ENCODE data around the gene ABCD3.
"Not testable (repeated sequence)": the region's sequence is repeated elsewhere in the genome, so short reads cannot be mapped to it uniquely, and the experiment has no call there.

Gene ABCD3

DNA sequence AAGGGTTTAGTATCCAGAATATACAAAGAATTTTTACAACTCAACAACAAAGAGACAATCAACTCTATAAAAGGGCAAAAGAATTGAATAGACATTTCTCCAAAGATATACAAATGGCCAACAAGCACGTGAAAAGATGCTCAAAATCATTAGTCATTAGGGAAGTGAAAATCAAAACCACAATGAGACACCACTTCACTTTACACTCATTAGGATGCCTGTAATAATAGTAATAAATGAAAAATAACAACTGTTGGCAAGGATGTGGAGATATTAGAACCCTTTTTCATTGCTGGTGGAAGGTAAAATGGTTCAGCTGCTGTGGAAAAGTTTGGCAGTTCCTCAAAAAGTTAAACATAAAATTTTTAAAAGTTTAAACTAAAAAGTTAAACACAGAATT is 7.0 kb upstream of the ABCD3 start:
- in situ Hi-C loops (cut with MboI; ENCODE audit: low sequenced_read_pairs) = no loop called here

DNA sequence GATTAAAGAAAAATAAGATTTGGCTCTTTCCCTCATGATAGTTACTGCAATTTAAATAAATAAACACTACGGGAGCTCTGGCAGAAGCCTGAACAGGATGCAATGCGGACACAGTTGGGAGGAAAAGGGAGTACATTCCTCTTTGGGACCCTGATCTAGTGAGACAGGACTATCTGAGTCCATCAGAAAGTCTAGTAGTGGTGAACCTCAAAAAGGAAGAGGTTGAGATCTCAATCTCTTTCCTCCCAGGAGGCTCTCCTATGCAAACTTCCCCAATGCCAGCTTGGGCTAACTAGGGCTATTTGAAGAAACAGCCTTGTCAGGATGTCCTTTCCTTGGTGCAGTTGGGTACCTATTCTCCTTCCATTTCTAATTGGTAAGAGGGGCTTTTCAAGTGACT is 4.9 kb upstream of the ABCD3 start:
- in situ Hi-C loops (cut with MboI; ENCODE audit: low sequenced_read_pairs) = no loop called here

GRCh38 chr1:94416901-94417727 is 1.1 kb upstream of the ABCD3 start:
- in situ Hi-C loops (cut with MboI; ENCODE audit: low sequenced_read_pairs) = no loop called here

DNA sequence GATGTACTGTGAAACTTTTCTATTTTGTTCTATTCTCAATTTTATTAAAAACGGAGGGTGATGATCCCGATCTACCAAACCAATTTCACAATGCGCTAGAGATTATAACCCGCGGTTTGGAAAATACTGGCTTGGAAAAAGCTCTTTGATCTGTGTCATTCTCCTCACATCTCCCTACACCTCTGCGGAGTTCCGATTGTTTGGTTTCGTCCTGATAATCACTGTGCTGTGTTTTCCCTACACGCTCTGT is 536 bp upstream of the ABCD3 start:
- in situ Hi-C loops (cut with MboI; ENCODE audit: low sequenced_read_pairs) = no loop called here

GRCh38 chr1:94418664-94419655 is 771 bp downstream of the ABCD3 start:
- in situ Hi-C loops (cut with MboI; ENCODE audit: low sequenced_read_pairs) = no loop called here

- in situ Hi-C loops (cut with MboI; ENCODE audit: low sequenced_read_pairs) = no loop called here
Observed at GRCh38 chr1:94422115-94422820, 4.1 kb downstream of the ABCD3 start.

DNA sequence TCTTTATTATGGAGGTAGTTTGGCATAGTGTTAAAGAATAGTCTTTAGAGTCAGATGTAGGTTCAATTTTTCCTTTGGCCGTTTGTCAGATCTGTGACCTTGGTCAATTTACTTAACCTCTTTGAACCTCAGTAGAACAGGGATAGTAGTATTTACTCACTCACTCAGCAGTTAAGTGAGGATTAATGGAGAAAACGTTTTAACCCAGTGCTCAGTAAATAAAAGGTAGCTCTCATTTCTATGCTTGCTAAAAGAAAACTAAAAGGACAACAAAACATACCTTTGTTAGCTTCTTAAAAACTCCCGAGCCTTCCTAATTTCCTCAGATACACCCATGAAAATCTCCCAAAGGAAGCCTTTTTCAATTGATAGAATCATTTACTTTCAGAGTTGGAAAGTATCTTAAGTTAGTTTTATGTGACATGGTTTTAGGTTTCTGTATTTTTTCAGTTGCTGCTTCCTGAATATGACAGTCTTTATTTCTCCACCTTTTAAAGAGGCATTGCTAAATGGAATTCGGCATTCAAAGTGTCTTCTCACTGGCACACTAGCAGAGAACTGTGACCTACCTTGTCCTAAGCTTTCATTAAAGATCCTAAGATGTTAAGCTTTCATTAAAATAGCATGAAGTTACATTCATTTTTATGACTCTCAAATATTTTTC is 7.8 kb downstream of the ABCD3 start:
- in situ Hi-C loops (cut with MboI; ENCODE audit: low sequenced_read_pairs) = no loop called here

DNA sequence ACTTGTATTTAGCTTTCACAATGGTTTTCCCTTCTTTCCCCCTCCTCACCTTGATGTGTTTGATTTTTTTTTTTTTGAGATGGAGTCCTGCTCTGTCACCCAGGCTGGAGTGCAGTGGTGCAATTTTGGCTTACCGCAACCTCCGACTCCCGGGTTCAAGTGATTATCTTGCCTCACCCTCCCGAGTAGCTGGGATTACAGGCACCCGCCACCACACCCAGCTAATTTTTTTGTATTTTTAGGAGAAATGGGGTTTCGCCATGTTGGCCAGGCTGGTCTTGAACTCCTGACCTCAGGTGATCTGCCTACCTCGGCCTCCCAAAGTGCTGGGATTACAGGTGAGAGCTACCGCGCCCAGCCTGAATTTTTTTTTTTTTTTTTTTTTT is 8.3 kb downstream of the ABCD3 start:
- in situ Hi-C loops (cut with MboI; ENCODE audit: low sequenced_read_pairs) = not testable (repeated sequence)

DNA sequence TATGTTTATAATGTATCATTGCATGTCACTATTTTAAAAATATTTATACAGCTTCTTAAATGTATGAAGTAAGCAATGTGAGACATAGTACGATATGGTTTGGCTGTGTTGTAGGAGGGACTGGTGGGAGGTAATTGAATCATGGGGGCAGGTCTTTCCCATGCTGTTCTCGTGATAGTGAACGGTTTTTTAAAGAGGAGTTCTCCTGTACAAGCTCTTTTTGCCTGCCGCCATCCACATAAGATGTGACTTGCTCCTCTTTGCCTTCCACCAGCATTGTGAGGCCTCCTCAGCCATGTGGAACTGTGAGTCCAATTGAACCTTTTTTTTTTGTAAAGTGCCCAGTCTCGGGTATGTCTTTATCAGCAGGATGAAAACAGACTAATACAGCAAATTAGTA is 10.3 kb downstream of the ABCD3 start:
- in situ Hi-C loops (cut with MboI; ENCODE audit: low sequenced_read_pairs) = no loop called here

DNA sequence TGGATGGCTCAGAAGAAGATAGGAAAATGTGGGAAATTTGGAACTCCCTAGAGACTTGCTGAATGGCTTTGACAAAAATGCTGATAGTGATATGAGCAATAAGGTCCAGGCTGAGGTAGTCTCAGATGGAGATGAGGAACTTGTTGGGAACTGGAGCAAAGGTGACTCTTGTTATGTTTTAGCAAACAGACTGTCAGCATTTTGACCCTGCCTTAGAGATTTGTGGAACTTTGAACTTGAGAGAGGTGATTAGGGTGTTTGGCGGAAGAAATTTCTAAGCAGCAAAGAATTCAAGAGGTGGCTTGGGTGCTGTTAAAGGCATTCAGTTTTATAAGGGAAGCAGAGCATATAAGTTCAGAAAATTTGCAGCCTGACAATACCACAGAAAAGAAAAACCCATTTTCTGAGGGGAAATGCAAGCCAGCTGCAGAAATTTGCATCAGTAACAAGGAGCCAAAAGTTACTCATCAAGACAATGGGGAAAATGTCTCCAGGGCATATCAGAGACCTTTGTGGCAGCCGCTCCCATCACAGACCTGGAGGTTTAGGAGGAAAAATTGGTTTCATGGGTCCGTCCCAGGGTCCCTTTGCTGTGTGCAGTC is 10.8 kb downstream of the ABCD3 start:
- in situ Hi-C loops (cut with MboI; ENCODE audit: low sequenced_read_pairs) = not testable (repeated sequence)

DNA sequence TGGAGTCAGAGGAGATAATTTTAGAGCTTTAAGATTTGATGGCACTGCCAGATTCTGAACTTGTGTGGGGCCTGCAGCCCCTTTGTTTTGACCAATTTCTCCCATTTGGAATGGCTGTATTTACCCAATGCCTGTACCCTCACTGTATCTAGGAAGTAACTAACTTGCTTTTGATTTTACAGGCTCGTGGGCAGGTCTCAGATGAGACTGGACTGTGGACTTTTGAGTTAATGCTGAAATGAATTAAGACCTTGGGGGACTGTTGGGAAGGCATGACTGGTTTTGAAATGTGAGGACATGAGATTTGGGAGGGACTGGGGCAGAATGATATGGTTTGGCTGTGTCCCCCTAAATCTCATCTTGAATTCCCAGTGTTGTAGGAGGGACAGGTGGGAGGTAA is 11.9 kb downstream of the ABCD3 start:
- in situ Hi-C loops (cut with MboI; ENCODE audit: low sequenced_read_pairs) = not testable (repeated sequence)

DNA sequence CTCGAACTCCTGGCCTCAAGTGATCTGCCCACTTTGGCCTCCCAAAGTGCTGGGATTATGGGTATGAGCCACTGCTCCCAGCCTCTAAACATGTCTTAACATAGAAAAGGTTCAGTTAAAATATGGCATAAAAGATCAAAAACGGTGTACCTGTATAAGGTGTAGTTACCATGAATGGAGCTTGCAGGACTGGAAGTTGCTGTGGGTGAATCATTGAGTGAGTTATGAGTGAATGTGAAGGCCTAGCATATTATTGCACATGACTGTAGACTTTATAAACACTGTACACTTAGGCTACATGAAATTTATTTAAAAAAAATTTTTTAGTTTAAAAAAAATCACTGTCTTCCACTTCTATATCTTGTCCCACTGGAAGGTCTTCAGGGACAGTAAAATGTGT is 15.7 kb downstream of the ABCD3 start:
- in situ Hi-C loops (cut with MboI; ENCODE audit: low sequenced_read_pairs) = no loop called here

- in situ Hi-C loops (cut with MboI; ENCODE audit: low sequenced_read_pairs) = no loop called here
Observed at GRCh38 chr1:94434365-94435045, 16.3 kb downstream of the ABCD3 start.

- in situ Hi-C loops (cut with MboI; ENCODE audit: low sequenced_read_pairs) = no loop called here
Observed at GRCh38 chr1:94438692-94439276, 20.6 kb downstream of the ABCD3 start.

DNA sequence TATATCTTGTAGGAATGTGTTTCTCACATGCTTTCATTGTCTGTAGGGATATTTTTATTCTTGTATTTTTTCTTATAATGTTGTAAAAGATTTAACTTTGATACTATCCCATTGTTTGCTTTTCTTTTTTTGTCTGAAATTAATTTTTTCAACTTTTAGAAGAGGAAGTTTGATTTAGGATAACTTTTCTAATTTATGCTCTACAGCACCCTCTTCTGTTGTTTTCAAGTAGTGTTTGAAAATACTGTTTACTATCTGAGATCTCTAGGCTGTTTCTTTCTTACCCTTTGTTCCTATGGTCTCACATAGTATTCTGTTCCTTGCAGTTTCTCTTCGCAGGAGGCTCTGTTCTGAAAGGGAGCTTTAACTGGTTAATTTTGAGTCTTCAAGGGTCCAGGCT is 21.9 kb downstream of the ABCD3 start:
- in situ Hi-C loops (cut with MboI; ENCODE audit: low sequenced_read_pairs) = no loop called here

- in situ Hi-C loops (cut with MboI; ENCODE audit: low sequenced_read_pairs) = not testable (repeated sequence)
Observed at GRCh38 chr1:94443067-94443466, 24.9 kb downstream of the ABCD3 start.

GRCh38 chr1:94444819-94445218 is 26.6 kb downstream of the ABCD3 start:
- in situ Hi-C loops (cut with MboI; ENCODE audit: low sequenced_read_pairs) = not testable (repeated sequence)

DNA sequence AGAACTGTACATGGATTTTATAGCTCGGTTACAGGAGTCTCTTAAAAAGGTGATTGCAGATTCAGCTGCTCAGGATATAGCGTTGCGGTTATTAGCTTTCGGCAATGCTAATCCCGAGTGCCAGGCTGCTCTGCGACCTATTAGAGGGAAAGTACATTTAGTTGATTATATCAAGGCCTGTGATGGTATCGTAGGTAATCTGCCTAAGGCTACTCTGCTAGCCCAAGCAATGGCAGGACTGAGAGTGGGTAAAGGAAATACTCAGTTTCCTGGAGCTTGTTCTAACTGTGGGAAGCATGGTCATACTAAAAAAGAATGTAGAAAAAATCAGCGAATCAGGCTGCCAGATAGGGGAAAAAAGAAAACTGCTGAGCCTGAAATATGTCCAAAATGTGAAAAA is 27.5 kb downstream of the ABCD3 start:
- in situ Hi-C loops (cut with MboI; ENCODE audit: low sequenced_read_pairs) = not testable (repeated sequence)

DNA sequence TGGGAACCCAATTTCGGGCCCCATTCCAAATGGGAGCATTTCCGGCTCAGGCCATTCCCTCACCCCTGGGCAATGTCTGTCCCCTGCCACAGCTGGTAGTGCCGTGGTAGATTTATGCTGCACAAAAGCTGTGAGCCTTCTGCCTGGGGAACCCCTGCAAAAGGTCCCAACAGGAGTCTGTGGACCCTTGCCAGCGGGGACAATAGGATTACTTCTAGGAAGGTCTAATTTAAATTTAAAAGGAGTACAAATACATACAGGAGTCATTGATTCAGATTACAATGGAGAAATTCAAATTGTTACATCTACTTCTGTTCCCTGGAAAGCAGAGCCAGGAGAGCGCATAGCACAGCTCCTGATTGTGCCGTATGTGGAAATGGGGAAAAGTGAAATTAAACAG is 28.0 kb downstream of the ABCD3 start:
- in situ Hi-C loops (cut with MboI; ENCODE audit: low sequenced_read_pairs) = not testable (repeated sequence)

DNA sequence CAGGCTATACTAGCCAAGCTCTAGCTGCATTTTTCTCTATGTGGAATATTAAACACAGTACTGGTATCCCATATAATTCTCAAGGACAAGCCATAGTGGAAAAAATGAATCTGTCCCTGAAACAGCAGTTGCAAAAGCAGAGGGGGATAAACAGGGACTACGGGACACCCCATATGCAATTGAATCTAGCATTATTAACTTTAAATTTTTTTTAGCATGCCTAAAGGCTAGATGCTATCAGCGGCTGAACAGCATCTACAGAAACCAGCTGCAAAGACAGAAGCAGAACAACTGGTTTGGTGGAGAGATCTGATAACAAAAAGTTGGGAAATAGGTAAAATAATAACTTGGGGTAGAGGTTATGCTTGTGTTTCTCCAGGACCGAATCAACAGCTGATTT is 30.6 kb downstream of the ABCD3 start:
- in situ Hi-C loops (cut with MboI; ENCODE audit: low sequenced_read_pairs) = not testable (repeated sequence)

All from HL-60/S4 treated with phorbol 12-myristate 13-acetate at 8.2 ng/mL for 4 days and 3 days (cell line).